B cell (primary cell): ENCODE results near the gene EXOC4. TPM values are rescaled to one million over a fixed set of nuclear protein-coding genes. Genes with fewer than 3 reads are reported as not detected.

Experiments
- ATAC-seq: fragments of 200-7000 bp; cut with Tn5 transposase; one replicate; pipeline ENCODE4 v1.10.0; 2021; ENCODE audit warnings: low read depth, mild to moderate bottlenecking, moderate number of reproducible peaks, moderate library complexity
- CTCF ChIA-PET: fragments of 350-600 bp; sonication (Branson Sonifier 250); formaldehyde crosslinking; loops from one replicate; lab custom pipeline; 2021; ENCODE audit warnings: antibody characterized with exemption, inconsistent platforms; lab: Charles Lee
- POLR2A ChIA-PET: fragments of 350-600 bp; sonication (Branson Sonifier 250); formaldehyde crosslinking; loops from one replicate; lab custom pipeline; 2021; ENCODE audit warnings: antibody characterized with exemption; lab: Charles Lee
- DNase-seq: peaks from one replicate; pipeline ENCODE4 v3.0.0; 2013
- H2AFZ ChIP-seq: 2 replicates; pipeline ENCODE4 v1.6.1; 2012; ENCODE audit warnings: mild to moderate bottlenecking, low read depth, low read length; ENCODE audit not compliant: insufficient read depth, poor library complexity, severe bottlenecking
- H3K27ac ChIP-seq, 2 donors: 1 replicate in 1 of 2; 2 replicates in 1 of 2; pipeline ENCODE4 v1.5.1; 2012 to 2013; ENCODE audit warnings: low read length in 2 of 2, mild to moderate bottlenecking in 2 of 2, moderate library complexity in 1 of 2
- H3K27me3 ChIP-seq, 4 experiments: fragments of 200-600 bp in 1 of 4; sonication (generic) in 1 of 4; replicated peaks in 1 of 4; 1 replicate in 2 of 4; 2 replicates in 2 of 4; pipeline versions ENCODE4 v1.6.1 to v1.7.0; 2013 to 2016; ENCODE audit warnings: low read length in 3 of 4, mild to moderate bottlenecking in 2 of 4, mixed read lengths in 1 of 4, moderate library complexity in 1 of 4; ENCODE audit not compliant: insufficient read depth in 4 of 4, control insufficient read depth in 3 of 4; ENCODE audit errors: control extremely low read depth in 1 of 4
- H3K36me3 ChIP-seq, 2 experiments: replicated peaks in 1 of 2; 1 replicate in 1 of 2; 2 replicates in 1 of 2; pipeline versions ENCODE4 v1.6.1 to v1.7.1; 2013; ENCODE audit warnings: low read length in 1 of 2; ENCODE audit not compliant: insufficient read depth in 2 of 2, control insufficient read depth in 1 of 2; ENCODE audit errors: control extremely low read depth in 1 of 2, extremely low read depth in 1 of 2
- H3K4me1 ChIP-seq, 2 donors: fragments of 200-600 bp in 1 of 2; sonication (generic) in 1 of 2; 1 replicate in 1 of 2; 2 replicates in 1 of 2; pipeline versions ENCODE4 v1.5.1 to v1.6.1; 2013 to 2017; ENCODE audit warnings: low read length in 2 of 2; ENCODE audit not compliant: control insufficient read depth in 2 of 2, insufficient read depth in 2 of 2
- H3K4me2 ChIP-seq: replicated peaks from 2 replicates; pipeline ENCODE3; 2012; ENCODE audit warnings: mild to moderate bottlenecking, low read depth, low read length; ENCODE audit not compliant: poor library complexity, severe bottlenecking
- H3K4me3 ChIP-seq, 5 experiments: fragments of 200-600 bp in 1 of 5; sonication (generic) in 1 of 5; 1 replicate in 3 of 5; 2 replicates in 2 of 5; pipeline versions ENCODE4 v1.5.1 to v1.7.0; 2011 to 2016; ENCODE audit warnings: low read length in 4 of 5, mild to moderate bottlenecking in 4 of 5, low read depth in 2 of 5, control low read depth in 1 of 5, moderate library complexity in 1 of 5; ENCODE audit not compliant: insufficient read depth in 1 of 5; ENCODE audit errors: control extremely low read depth in 1 of 5, extremely low read depth in 1 of 5
- H3K79me2 ChIP-seq: fragments of 200-600 bp; sonication (generic); one replicate; pipeline ENCODE4 v1.6.0; 2016; ENCODE audit warnings: low read length; ENCODE audit not compliant: control insufficient read depth, insufficient read depth
- H3K9ac ChIP-seq: fragments of 200-600 bp; sonication (generic); 2 replicates; pipeline ENCODE4 v1.6.1; 2017; ENCODE audit warnings: mild to moderate bottlenecking, low read length, moderate library complexity
- H3K9me3 ChIP-seq, 3 donors: one replicate each; pipeline versions ENCODE4 v1.6.1 to v1.7.1; 2013; ENCODE audit warnings: low read length in 2 of 3; ENCODE audit not compliant: control insufficient read depth in 2 of 3, insufficient read depth in 1 of 3; ENCODE audit errors: control extremely low read depth in 1 of 3
- H4K20me1 ChIP-seq: 2 replicates; pipeline ENCODE4 v1.6.0; 2012; ENCODE audit warnings: mild to moderate bottlenecking, low read length; ENCODE audit not compliant: insufficient read depth, control insufficient read depth, poor library complexity, severe bottlenecking
- H3K27ac Mint-ChIP-seq: one replicate; pipeline ENCODE4 v1.8.0; 2021; ENCODE audit warnings: mixed read lengths
- H3K27me3 Mint-ChIP-seq: one replicate; pipeline ENCODE4 v1.8.0; 2021; ENCODE audit warnings: mixed read lengths
- H3K4me1 Mint-ChIP-seq: one replicate; pipeline ENCODE4 v1.8.0; 2021; ENCODE audit warnings: mixed read lengths
- H3K4me3 Mint-ChIP-seq: one replicate; pipeline ENCODE4 v1.8.0; 2021; ENCODE audit warnings: mixed read lengths
- H3K9me3 Mint-ChIP-seq: one replicate; pipeline ENCODE4 v1.8.0; 2022; ENCODE audit warnings: mixed read lengths; ENCODE audit not compliant: insufficient read depth
- EZH2 ChIP-seq: IDR thresholded peaks from 2 replicates; pipeline ENCODE4 v1.6.1; 2012; ENCODE audit warnings: borderline replicate concordance, low read depth, mild to moderate bottlenecking, moderate library complexity, low read length; ENCODE audit not compliant: insufficient read depth, poor library complexity, severe bottlenecking
- WGBS: methylation state at CpG from one replicate; pipeline ENCODE4 v1.1.5; 2013; ENCODE audit warnings: missing lambda C conversion rate; ENCODE audit not compliant: insufficient coverage; 5-methylcytosine and 5-hydroxymethylcytosine counted together
- intact Hi-C: fragments of 100-400 bp; cut with micrococcal nuclease; formaldehyde crosslinking; loops from one replicate; pipeline ENCODE4 v1.10.0; 2022
- polyA plus RNA-seq: library from polyadenylated mRNA; depleted of rRNA; stranded (reverse); fragments of >200 nt; gene quantifications from 2 replicates; pipeline ENCODE4 v1.2.3, GENCODE V29; 2012
- total RNA-seq, 2 donors: library from RNA; stranded (reverse); fragments of 120-200 nt in 1 of 2; gene quantifications; 1 replicate in 1 of 2; 2 replicates in 1 of 2; pipeline versions ENCODE4 v1.2.3 to v1.2.4, GENCODE V29; 2013 to 2022
- TF ChIP-seq, protein P1 (sequence below): fragments of 200-600 bp; IDR thresholded peaks from one replicate; pipeline ENCODE4 v1.8.0; 2022; ENCODE audit warnings: antibody characterized with exemption, mild to moderate bottlenecking

EXOC4 gene
- total and polyA plus RNA-seq, 2 donors (not counting 1 experiment from before 2014, with no cell fraction given) = 16.7 to 135 TPM

DNA sequence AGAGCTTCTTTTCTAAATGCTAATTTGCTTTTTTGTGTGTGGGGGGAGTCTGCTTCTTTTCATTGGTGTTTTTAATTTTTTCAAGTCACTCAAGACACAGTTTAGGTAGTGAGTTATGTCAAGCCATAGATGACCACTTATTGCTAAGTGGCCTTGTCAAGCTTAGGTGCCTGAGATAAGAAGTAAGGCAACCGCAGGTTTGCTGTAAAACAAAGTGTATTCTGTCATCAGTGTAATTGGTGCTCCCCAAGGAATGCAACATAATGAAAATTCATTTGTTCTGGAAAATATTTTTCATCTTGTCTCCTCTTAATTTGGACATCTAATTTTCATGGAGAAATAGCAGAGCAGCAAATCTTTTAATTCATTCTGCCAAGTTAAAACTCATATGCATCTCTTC, 249.6 kb downstream of the EXOC4 start:
- Mint-ChIP-seq H3K27ac (no peak overlapping the region), H3K9me3 (no peaks in the 10 kb centered on the region), H3K27me3 (no peaks in the 10 kb centered on the region), H3K4me3 (no peak overlapping the region), H3K4me1 (no peaks in the 10 kb centered on the region)
- no peak for DNase-seq
- no peaks in the 10 kb centered on the region for H3K36me3 ChIP-seq
- H3K9me3 ChIP-seq = no peaks in the 10 kb centered on the region
- no peaks in the 10 kb centered on the region for H3K4me1 ChIP-seq
- ChIA-PET POLR2A (no interaction called here), CTCF (no interaction called here)
- no peak overlapping the region for H2AFZ ChIP-seq
- no peak for TF ChIP-seq EZH2
- TF ChIP-seq, protein P1, sequence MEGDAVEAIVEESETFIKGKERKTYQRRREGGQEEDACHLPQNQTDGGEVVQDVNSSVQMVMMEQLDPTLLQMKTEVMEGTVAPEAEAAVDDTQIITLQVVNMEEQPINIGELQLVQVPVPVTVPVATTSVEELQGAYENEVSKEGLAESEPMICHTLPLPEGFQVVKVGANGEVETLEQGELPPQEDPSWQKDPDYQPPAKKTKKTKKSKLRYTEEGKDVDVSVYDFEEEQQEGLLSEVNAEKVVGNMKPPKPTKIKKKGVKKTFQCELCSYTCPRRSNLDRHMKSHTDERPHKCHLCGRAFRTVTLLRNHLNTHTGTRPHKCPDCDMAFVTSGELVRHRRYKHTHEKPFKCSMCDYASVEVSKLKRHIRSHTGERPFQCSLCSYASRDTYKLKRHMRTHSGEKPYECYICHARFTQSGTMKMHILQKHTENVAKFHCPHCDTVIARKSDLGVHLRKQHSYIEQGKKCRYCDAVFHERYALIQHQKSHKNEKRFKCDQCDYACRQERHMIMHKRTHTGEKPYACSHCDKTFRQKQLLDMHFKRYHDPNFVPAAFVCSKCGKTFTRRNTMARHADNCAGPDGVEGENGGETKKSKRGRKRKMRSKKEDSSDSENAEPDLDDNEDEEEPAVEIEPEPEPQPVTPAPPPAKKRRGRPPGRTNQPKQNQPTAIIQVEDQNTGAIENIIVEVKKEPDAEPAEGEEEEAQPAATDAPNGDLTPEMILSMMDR = no peak
- no peak overlapping the region for H3K9ac ChIP-seq
- no peak overlapping the region for H3K27ac ChIP-seq
- no CpG with 5 or more reads among the region's 1 CpG for WGBS
- intact Hi-C loops = no loop called here
- H4K20me1 ChIP-seq = no peaks in the 10 kb centered on the region
- H3K4me2 ChIP-seq = no peak overlapping the region
- ATAC-seq = no peak
- H3K4me3 ChIP-seq = no peak overlapping the region
- H3K79me2 ChIP-seq = no peaks in the 10 kb centered on the region
- H3K27me3 ChIP-seq = no peaks in the 10 kb centered on the region

DNA sequence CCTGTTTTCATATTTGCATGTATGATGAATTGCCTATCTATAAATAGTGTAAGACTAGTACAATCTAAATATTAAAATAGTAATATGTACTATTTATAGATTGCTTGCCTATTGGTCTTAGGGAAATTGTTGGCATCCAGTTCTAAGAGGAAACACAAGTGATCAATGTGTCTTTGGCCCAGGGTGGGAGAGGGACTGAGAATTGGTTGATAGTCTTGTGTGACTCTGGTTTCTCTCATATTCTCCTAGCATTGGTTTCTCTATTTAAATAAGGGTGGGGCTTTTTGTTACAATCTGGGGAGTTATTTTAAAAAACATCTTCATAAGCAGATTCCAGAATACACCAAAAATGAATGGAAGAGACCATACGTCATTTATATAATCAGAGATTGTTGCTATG, 250.1 kb downstream of the EXOC4 start:
- Mint-ChIP-seq H3K27ac (no peak overlapping the region), H3K4me3 (no peak overlapping the region), H3K4me1 (no peaks in the 10 kb centered on the region), H3K27me3 (no peaks in the 10 kb centered on the region), H3K9me3 (no peaks in the 10 kb centered on the region)
- ChIA-PET POLR2A (no interaction called here), CTCF (no interaction called here)
- no peaks in the 10 kb centered on the region for H3K4me1 ChIP-seq
- no peak for TF ChIP-seq EZH2
- TF ChIP-seq, protein P1 = no peak
- no peaks in the 10 kb centered on the region for H3K36me3 ChIP-seq
- DNase-seq (no peak), ATAC-seq (no peak)
- no peaks in the 10 kb centered on the region for H3K9me3 ChIP-seq
- no peak overlapping the region for H3K4me2 ChIP-seq
- H3K27ac ChIP-seq = no peak overlapping the region
- no peaks in the 10 kb centered on the region for H4K20me1 ChIP-seq
- no peaks in the 10 kb centered on the region for H3K27me3 ChIP-seq
- H3K9ac ChIP-seq = no peak overlapping the region
- no peak overlapping the region for H2AFZ ChIP-seq
- no peaks in the 10 kb centered on the region for H3K79me2 ChIP-seq
- intact Hi-C loops = no loop called here
- 100% methylated on average over 1 of the region's 1 CpG for WGBS
- no peak overlapping the region for H3K4me3 ChIP-seq
